ENCODE results near the gene IL3. TPM values are rescaled to one million over a fixed set of nuclear protein-coding genes. Genes with fewer than 3 reads are reported as not detected.

Gene IL3
- total and polyA plus RNA-seq, 2 experiments from 2014 or later = 0.37 TPM; not detected in 1

DNA sequence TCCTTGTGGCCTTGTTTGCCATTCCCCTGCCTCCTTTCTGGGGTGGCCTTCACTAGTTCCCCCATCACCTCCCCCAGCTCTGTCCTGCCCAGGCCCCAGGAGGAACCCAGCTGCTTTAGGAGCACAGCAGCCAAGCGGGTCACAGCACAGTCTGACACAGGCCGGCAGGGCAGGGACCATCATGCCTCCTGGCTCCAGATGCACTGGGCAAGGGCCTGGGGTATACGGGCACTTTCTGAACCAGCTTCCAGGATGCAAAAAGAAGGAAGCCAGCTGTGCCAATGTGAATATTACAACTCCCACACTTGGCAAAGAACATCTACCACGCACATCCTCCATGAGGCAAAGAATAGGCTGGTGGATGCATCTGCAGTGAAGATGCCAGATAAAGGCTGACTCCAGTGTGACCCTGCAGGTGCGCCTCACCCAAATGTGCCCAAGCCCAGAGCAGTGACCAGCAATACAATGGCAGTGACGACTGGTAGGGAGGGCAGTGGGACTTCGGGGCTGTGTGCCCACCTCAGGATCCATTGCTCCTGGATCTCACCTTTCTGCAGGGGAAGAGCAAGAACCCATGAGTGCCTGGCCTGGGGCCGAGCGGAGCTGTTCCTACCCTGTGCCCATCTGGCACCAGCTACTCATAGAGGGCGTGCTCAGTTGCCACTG lies 6.3 kb upstream of the IL3 start:
- no peaks in the 10 kb centered on the region for H3K9me3 ChIP-seq (ENCODE audit: low read depth)
- 90% methylated on average over 10 of the region's 10 CpGs for WGBS (ENCODE audit: low lambda C conversion rate, missing lambda C conversion rate)
- H2AFZ ChIP-seq = no peak overlapping the region

DNA sequence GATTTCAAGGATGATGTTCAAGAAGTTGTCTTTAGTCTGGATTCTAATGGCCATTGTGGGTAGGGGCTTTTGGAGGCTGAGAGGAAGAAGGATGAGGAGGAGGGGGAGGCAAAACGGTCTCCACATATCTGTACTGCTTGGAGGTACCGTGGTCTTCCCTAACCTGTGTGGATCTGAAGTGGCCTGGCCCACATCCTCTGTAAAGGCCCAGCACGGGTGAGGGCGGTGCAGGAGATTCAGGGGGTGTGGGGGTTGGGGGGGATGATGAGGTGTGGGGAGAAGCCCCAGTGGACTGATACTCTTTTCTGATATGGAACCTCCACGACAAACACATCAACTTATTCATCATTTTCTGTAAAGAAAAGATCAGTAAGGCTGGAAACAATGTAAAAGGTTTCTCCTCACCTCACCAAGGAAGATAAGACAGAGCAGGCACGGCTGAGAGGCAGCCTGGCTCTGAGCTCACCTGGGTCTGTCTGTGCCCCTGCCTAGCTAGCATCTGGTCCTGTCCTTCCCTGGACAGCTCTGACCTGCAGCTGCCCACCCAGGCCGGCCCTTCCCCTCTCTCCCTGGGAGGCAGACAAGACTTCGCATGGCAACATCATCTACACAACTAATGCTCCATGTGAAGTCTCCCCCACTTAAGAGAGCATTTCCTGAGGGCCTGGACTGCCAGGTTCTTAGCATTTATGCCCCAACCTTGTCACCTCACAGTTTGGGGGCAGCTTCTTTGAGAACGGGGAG lies 5.6 kb upstream of the IL3 start:
- H2AFZ ChIP-seq = no peak overlapping the region
- no peak overlapping the region for H3K27ac ChIP-seq
- H4K20me1 ChIP-seq (ENCODE audit: insufficient read depth, poor library complexity, severe bottlenecking) = no peaks in the 10 kb centered on the region
- H3K9me3 ChIP-seq (ENCODE audit: low read depth) = no peaks in the 10 kb centered on the region
- H3K27me3 ChIP-seq = no peaks in the 10 kb centered on the region
- no peaks in the 10 kb centered on the region for H3K4me1 ChIP-seq (ENCODE audit: insufficient read depth)
- no peaks in the 10 kb centered on the region for H3K9me2 ChIP-seq (replicated peaks; ENCODE audit: insufficient read depth)
- DNase-seq (ENCODE audit: low spot score) = no peak
- H3K79me2 ChIP-seq = no peaks in the 10 kb centered on the region
- WGBS (ENCODE audit: low lambda C conversion rate, missing lambda C conversion rate) = 91% methylated on average over 9 of the region's 9 CpGs
- TF ChIP-seq, protein P1, sequence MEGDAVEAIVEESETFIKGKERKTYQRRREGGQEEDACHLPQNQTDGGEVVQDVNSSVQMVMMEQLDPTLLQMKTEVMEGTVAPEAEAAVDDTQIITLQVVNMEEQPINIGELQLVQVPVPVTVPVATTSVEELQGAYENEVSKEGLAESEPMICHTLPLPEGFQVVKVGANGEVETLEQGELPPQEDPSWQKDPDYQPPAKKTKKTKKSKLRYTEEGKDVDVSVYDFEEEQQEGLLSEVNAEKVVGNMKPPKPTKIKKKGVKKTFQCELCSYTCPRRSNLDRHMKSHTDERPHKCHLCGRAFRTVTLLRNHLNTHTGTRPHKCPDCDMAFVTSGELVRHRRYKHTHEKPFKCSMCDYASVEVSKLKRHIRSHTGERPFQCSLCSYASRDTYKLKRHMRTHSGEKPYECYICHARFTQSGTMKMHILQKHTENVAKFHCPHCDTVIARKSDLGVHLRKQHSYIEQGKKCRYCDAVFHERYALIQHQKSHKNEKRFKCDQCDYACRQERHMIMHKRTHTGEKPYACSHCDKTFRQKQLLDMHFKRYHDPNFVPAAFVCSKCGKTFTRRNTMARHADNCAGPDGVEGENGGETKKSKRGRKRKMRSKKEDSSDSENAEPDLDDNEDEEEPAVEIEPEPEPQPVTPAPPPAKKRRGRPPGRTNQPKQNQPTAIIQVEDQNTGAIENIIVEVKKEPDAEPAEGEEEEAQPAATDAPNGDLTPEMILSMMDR (IDR thresholded peaks at IDR 0.05; ENCODE audit: poor library complexity) = no peak
- no peak for TF ChIP-seq EZH2phosphoT487 (IDR thresholded peaks at IDR 0.05; ENCODE audit: low read depth, severe bottlenecking, unreplicated experiment)
- no peak for TF ChIP-seq EZH2 (IDR thresholded peaks at IDR 0.05; ENCODE audit: borderline replicate concordance)
- no peaks in the 10 kb centered on the region for H3K36me3 ChIP-seq (replicated peaks; ENCODE audit: insufficient read depth, low read depth)
- H3K4me2 ChIP-seq = no peak overlapping the region
- no peak overlapping the region for H3K4me3 ChIP-seq

More for the DNA sequence above, 6.3 kb upstream of the IL3 start:
- H3K4me1 ChIP-seq (ENCODE audit: insufficient read depth) = no peaks in the 10 kb centered on the region
- TF ChIP-seq EZH2 (IDR thresholded peaks at IDR 0.05; ENCODE audit: borderline replicate concordance) (no peak), EZH2phosphoT487 (IDR thresholded peaks at IDR 0.05; ENCODE audit: low read depth, severe bottlenecking, unreplicated experiment) (no peak)
- TF ChIP-seq, protein P1 (IDR thresholded peaks at IDR 0.05; ENCODE audit: poor library complexity) = no peak
- no peak overlapping the region for H3K27ac ChIP-seq
- H3K4me2 ChIP-seq = no peak overlapping the region
- H3K27me3 ChIP-seq = no peaks in the 10 kb centered on the region
- no peaks in the 10 kb centered on the region for H4K20me1 ChIP-seq (ENCODE audit: insufficient read depth, poor library complexity, severe bottlenecking)
- H3K4me3 ChIP-seq = no peak overlapping the region
- no peaks in the 10 kb centered on the region for H3K9me2 ChIP-seq (replicated peaks; ENCODE audit: insufficient read depth)
- no peaks in the 10 kb centered on the region for H3K79me2 ChIP-seq
- H3K36me3 ChIP-seq (replicated peaks; ENCODE audit: insufficient read depth, low read depth) = no peaks in the 10 kb centered on the region
- no peak for DNase-seq (ENCODE audit: low spot score)

DNA sequence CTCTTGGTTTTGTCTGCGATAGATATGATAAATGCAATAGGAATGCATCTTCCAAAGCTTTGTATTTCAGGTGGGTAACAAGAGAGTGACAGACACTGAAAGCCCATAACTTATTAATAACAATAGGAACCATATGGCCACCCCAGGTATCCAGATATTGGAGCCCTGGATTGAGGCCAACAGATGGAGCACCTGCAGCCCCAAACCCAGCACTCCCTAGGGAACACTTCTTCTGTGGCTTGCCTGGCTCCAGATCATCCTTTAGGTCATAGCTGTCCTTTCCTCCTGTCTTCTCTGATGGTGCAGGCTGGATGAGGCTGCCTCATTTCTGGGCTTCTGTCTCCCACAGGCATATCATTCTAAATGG lies 5.0 kb upstream of the IL3 start:
- no peak overlapping the region for H2AFZ ChIP-seq
- no peaks in the 10 kb centered on the region for H3K9me2 ChIP-seq (replicated peaks; ENCODE audit: insufficient read depth)
- H3K4me1 ChIP-seq (ENCODE audit: insufficient read depth) = no peaks in the 10 kb centered on the region
- no peaks in the 10 kb centered on the region for H3K79me2 ChIP-seq
- no peaks in the 10 kb centered on the region for H3K9me3 ChIP-seq (ENCODE audit: low read depth)
- no peak overlapping the region for H3K4me3 ChIP-seq
- WGBS (ENCODE audit: low lambda C conversion rate, missing lambda C conversion rate) = 100% methylated on average over 1 of the region's 1 CpG
- H3K36me3 ChIP-seq (replicated peaks; ENCODE audit: insufficient read depth, low read depth) = no peaks in the 10 kb centered on the region
- DNase-seq (ENCODE audit: low spot score) = no peak
- H4K20me1 ChIP-seq (ENCODE audit: insufficient read depth, poor library complexity, severe bottlenecking) = no peaks in the 10 kb centered on the region
- H3K27ac ChIP-seq = no peak overlapping the region
- TF ChIP-seq EZH2phosphoT487 (IDR thresholded peaks at IDR 0.05; ENCODE audit: low read depth, severe bottlenecking, unreplicated experiment) (no peak), EZH2 (IDR thresholded peaks at IDR 0.05; ENCODE audit: borderline replicate concordance) (no peak)
- TF ChIP-seq, protein P1 (IDR thresholded peaks at IDR 0.05; ENCODE audit: poor library complexity) = no peak
- H3K27me3 ChIP-seq = no peaks in the 10 kb centered on the region
- H3K4me2 ChIP-seq = no peak overlapping the region

Measured in hepatocyte (in vitro differentiated cells).